Stimulated activated CD4-positive, alpha-beta T cell treated with anti-CD3 and anti-CD28 coated beads, Interleukin-4, amount 100 ng/mL, for 48 hours (primary cell): ENCODE measurements around the gene NIM1K.

Experiments
- DNase-seq, 2 donors: peaks; one replicate each; pipeline ENCODE4 v3.0.0-alpha.2; 2020; ENCODE audit warnings: low read depth in 2 of 2

Gene NIM1K

GRCh38 chr5:43190755-43191603, 1.0 kb upstream of the NIM1K start:
- DNase-seq = no peak

- DNase-seq = peak; percentile 9 to 11
These were observed 644 bp downstream of the NIM1K start for GRCh38 chr5:43192558-43193180.

- peak; percentile 24 to 47 for DNase-seq
These were observed 1.3 kb downstream of the NIM1K start for GRCh38 chr5:43193181-43193893.

- DNase-seq = no peak
These were observed 1.9 kb downstream of the NIM1K start for GRCh38 chr5:43193894-43194265.

GRCh38 chr5:43195670-43196265, 3.7 kb downstream of the NIM1K start:
- no peak for DNase-seq

GRCh38 chr5:43197535-43197934, 5.5 kb downstream of the NIM1K start:
- DNase-seq = no peak

- DNase-seq = peak in 1 of 2 donors; percentile 4
These were observed 9.4 kb downstream of the NIM1K start for GRCh38 chr5:43201442-43201841.

GRCh38 chr5:43202380-43202779, 10.4 kb downstream of the NIM1K start:
- no peak for DNase-seq

- DNase-seq = no peak
These were observed 11.3 kb downstream of the NIM1K start for GRCh38 chr5:43203373-43203772.

- DNase-seq = no peak
These were observed 12.9 kb downstream of the NIM1K start for GRCh38 chr5:43204958-43205357.

GRCh38 chr5:43207601-43208000, 15.6 kb downstream of the NIM1K start:
- no peak for DNase-seq

- DNase-seq = no peak
These were observed 16.6 kb downstream of the NIM1K start for GRCh38 chr5:43208658-43209057.

GRCh38 chr5:43209060-43209459, 17.0 kb downstream of the NIM1K start:
- DNase-seq = no peak

GRCh38 chr5:43209833-43210232, 17.8 kb downstream of the NIM1K start:
- no peak for DNase-seq

- no peak for DNase-seq
These were observed 18.5 kb downstream of the NIM1K start for GRCh38 chr5:43210570-43210969.

GRCh38 chr5:43213951-43214350, 21.9 kb downstream of the NIM1K start:
- no peak for DNase-seq

GRCh38 chr5:43215073-43215631, 23.1 kb downstream of the NIM1K start:
- DNase-seq = no peak

GRCh38 chr5:43216941-43217340, 24.9 kb downstream of the NIM1K start:
- DNase-seq = no peak

- DNase-seq = no peak
These were observed 27.1 kb downstream of the NIM1K start for GRCh38 chr5:43219120-43219519.

- no peak for DNase-seq
These were observed 29.5 kb downstream of the NIM1K start for GRCh38 chr5:43221502-43221901.

- DNase-seq = no peak
These were observed 33.7 kb downstream of the NIM1K start for GRCh38 chr5:43225649-43226245.

- DNase-seq = no peak
These were observed 35.6 kb downstream of the NIM1K start for GRCh38 chr5:43227655-43228054.
